Measurements from ENCODE around the gene TAF4.

The TAF4 gene

GRCh38 chr20:62042025-62042820, 23.5 kb downstream of the TAF4 start:
- DNase-seq: no peak

- no peak for DNase-seq
Measured at GRCh38 chr20:62040933-62041332, 24.7 kb downstream of the TAF4 start.

GRCh38 chr20:62040381-62040922, 25.2 kb downstream of the TAF4 start:
- no peak for DNase-seq

GRCh38 chr20:62039738-62040137, 25.9 kb downstream of the TAF4 start:
- DNase-seq: no peak

GRCh38 chr20:62032609-62033368, 32.9 kb downstream of the TAF4 start:
- no peak for DNase-seq

GRCh38 chr20:62031462-62032092, 34.1 kb downstream of the TAF4 start:
- DNase-seq: no peak

GRCh38 chr20:62030834-62031434, 34.7 kb downstream of the TAF4 start:
- DNase-seq: no peak

- DNase-seq: no peak
Measured at GRCh38 chr20:62030357-62030756, 35.3 kb downstream of the TAF4 start.

- DNase-seq: no peak
Measured at GRCh38 chr20:62029949-62030348, 35.7 kb downstream of the TAF4 start.

- DNase-seq: no peak
Measured at GRCh38 chr20:62029296-62029695, 36.4 kb downstream of the TAF4 start.

GRCh38 chr20:62028384-62028783, 37.3 kb downstream of the TAF4 start:
- DNase-seq: no peak

GRCh38 chr20:62027698-62028321, 37.9 kb downstream of the TAF4 start:
- no peak for DNase-seq

- DNase-seq: no peak
Measured at GRCh38 chr20:62027116-62027515, 38.6 kb downstream of the TAF4 start.

GRCh38 chr20:62026564-62026856, 39.2 kb downstream of the TAF4 start:
- no peak for DNase-seq

GRCh38 chr20:62025832-62026563, 39.7 kb downstream of the TAF4 start:
- DNase-seq: no peak

GRCh38 chr20:62025394-62025793, 40.3 kb downstream of the TAF4 start:
- no peak for DNase-seq

GRCh38 chr20:62023935-62024334, 41.7 kb downstream of the TAF4 start:
- no peak for DNase-seq

- no peak for DNase-seq
Measured at GRCh38 chr20:62022575-62023139, 43.0 kb downstream of the TAF4 start.

GRCh38 chr20:62021793-62022385, 43.8 kb downstream of the TAF4 start:
- no peak for DNase-seq

- DNase-seq: peak; percentile 81
Measured at GRCh38 chr20:62020935-62021701, 44.6 kb downstream of the TAF4 start.

Data from left hindlimb (tissue), 1 donor.